K562 (cell line): Measurements from ENCODE around the gene VIPR2. TPM values are rescaled to one million over a fixed set of nuclear protein-coding genes. Genes with fewer than 3 reads are reported as not detected.

Experiments
- ATAC-seq: fragments of 200-7000 bp; cut with Tn5 transposase; 3 replicates; pipeline ENCODE4 v1.9.1; 2020; ENCODE audit warnings: moderate library complexity
- BruUV-seq: library from RNA; stranded (reverse); fragments of 400-500 nt; replicated peaks from 2 replicates; lab custom pipeline; 2021; lab: Mats Ljungman, UMichigan
- CTCF ChIA-PET: fragments of 300-600 bp; formaldehyde crosslinking; extraction: SDS; loops from one replicate; lab custom pipeline; 2021; ENCODE audit warnings: low intra/inter-chr PET ratio; lab: Yijun Ruan, JAX
- POLR2A ChIA-PET: fragments of 300-600, 350-650 bp; sonication (Branson Sonifier 250); formaldehyde crosslinking; extraction: SDS; loops from one replicate; lab custom pipeline; 2021; ENCODE audit warnings: antibody characterized with exemption, inconsistent platforms; lab: Yijun Ruan, JAX
- DNase-seq, 4 experiments: peaks; one replicate each; pipeline versions ENCODE4 v3.0.0 to v3.0.0-alpha.2; 2011 to 2018; ENCODE audit warnings: low spot score in 3 of 4, mixed read lengths in 3 of 4; ENCODE audit errors: extremely low read depth in 1 of 4
- FAIRE-seq: peaks from 2 replicates; lab custom pipeline; 2011; peaks lifted over from hg19 to GRCh38; lab: Jason Lieb, UNC
- H2AFZ ChIP-seq: 2 replicates; pipeline ENCODE4 v1.6.0; 2011; ENCODE audit warnings: low read depth, low read length, control low read depth, inconsistent platforms
- H3K27ac ChIP-seq: fragments of 200-600 bp; 3 replicates; pipeline ENCODE4 v1.8.0; 2011; ENCODE audit warnings: low read depth, mild to moderate bottlenecking, control low read depth, inconsistent platforms, low read length, moderate library complexity, mixed read lengths; ENCODE audit errors: extremely low read depth
- H3K27me3 ChIP-seq, 2 experiments: fragments of 300-600 bp in 1 of 2; 2 replicates in 1 of 2; 3 replicates in 1 of 2; pipeline versions ENCODE4 v1.6.0 to v1.8.0; 2011; ENCODE audit warnings: inconsistent platforms in 2 of 2, low read length in 2 of 2, mild to moderate bottlenecking in 1 of 2, mixed read lengths in 1 of 2, moderate library complexity in 1 of 2; ENCODE audit not compliant: control insufficient read depth in 2 of 2, insufficient read depth in 2 of 2
- H3K36me3 ChIP-seq: fragments of 300-600 bp; 3 replicates; pipeline ENCODE4 v1.8.0; 2011; ENCODE audit warnings: mild to moderate bottlenecking, low read length, inconsistent platforms; ENCODE audit not compliant: control insufficient read depth, insufficient read depth
- H3K4me1 ChIP-seq, 2 experiments: fragments of 200-600 bp in 1 of 2; replicated peaks in 1 of 2; 2 replicates in 1 of 2; 3 replicates in 1 of 2; pipeline versions ENCODE4 v1.5.1 to v1.8.0; 2011; ENCODE audit warnings: inconsistent platforms in 2 of 2, low read length in 2 of 2, mild to moderate bottlenecking in 1 of 2, mixed read lengths in 1 of 2, moderate library complexity in 1 of 2; ENCODE audit not compliant: control insufficient read depth in 2 of 2, insufficient read depth in 2 of 2
- H3K4me2 ChIP-seq: 2 replicates; pipeline ENCODE4 v1.6.1; 2011; ENCODE audit warnings: low read length, control low read depth, inconsistent platforms, mixed read lengths; ENCODE audit not compliant: insufficient read depth
- H3K4me3 ChIP-seq: fragments of 200-600 bp; sonication (generic), shearing (Covaris generic); 2 replicates; pipeline ENCODE4 v1.5.1; 2016; ENCODE audit warnings: control low read depth, inconsistent platforms
- H3K79me2 ChIP-seq: fragments of 200-600 bp; 3 replicates; pipeline ENCODE4 v1.8.0; 2011; ENCODE audit warnings: low read length, inconsistent platforms; ENCODE audit not compliant: control insufficient read depth, insufficient read depth
- H3K9ac ChIP-seq, 2 experiments: 2 replicates each; pipeline versions ENCODE4 v1.6.0 to v1.6.1; 2011; ENCODE audit warnings: low read depth in 2 of 2, low read length in 2 of 2, control low read depth in 1 of 2, inconsistent platforms in 1 of 2, mild to moderate bottlenecking in 1 of 2, mixed read lengths in 1 of 2; ENCODE audit not compliant: insufficient read depth in 1 of 2
- H3K9me1 ChIP-seq: one replicate; pipeline ENCODE4 v1.6.0; 2011; ENCODE audit warnings: inconsistent platforms, mild to moderate bottlenecking, low read length, moderate library complexity; ENCODE audit not compliant: control insufficient read depth, insufficient read depth
- H3K9me3 ChIP-seq: replicated peaks from 2 replicates; pipeline ENCODE4 v1.5.1; 2011; ENCODE audit warnings: low read depth, low read length, inconsistent platforms; ENCODE audit not compliant: control insufficient read depth, insufficient read depth
- H4K20me1 ChIP-seq: replicated peaks from 2 replicates; pipeline ENCODE4 v1.6.1; 2011; ENCODE audit warnings: low read length, inconsistent platforms, mixed read lengths; ENCODE audit not compliant: control insufficient read depth, insufficient read depth
- HNRNPUL1 ChIP-seq: fragments of 200-400 bp; formaldehyde crosslinking; IDR thresholded peaks from 2 replicates; pipeline ENCODE4 v1.6.1; 2017; ENCODE audit warnings: low read length
- NBN ChIP-seq: fragments of 450-650 bp; IDR thresholded peaks from 2 replicates; pipeline ENCODE4 v1.6.1; 2016; ENCODE audit warnings: low read depth, mild to moderate bottlenecking
- NFIC ChIP-seq: fragments of 450-650 bp; IDR thresholded peaks from 2 replicates; pipeline ENCODE4 v1.6.1; 2017; ENCODE audit warnings: mild to moderate bottlenecking, inconsistent platforms
- PTRF ChIP-seq: fragments of 450-650 bp; IDR thresholded peaks from 2 replicates; pipeline ENCODE4 v1.6.1; 2016; ENCODE audit warnings: mild to moderate bottlenecking, missing genetic modification characterization, missing compliant biosample characterization
- RBM14 ChIP-seq: fragments of 200-400 bp; formaldehyde crosslinking; IDR thresholded peaks from 2 replicates; pipeline ENCODE4 v1.6.1; 2018; ENCODE audit warnings: low read depth, mild to moderate bottlenecking, low read length, moderate library complexity, borderline replicate concordance; ENCODE audit not compliant: insufficient read depth
- SLC30A9 ChIP-seq: fragments of 250-450 bp; sonication (Bioruptor Pico); IDR thresholded peaks from 2 replicates; pipeline ENCODE4 v1.8.0; 2022; ENCODE audit warnings: mild to moderate bottlenecking, moderate library complexity
- SMAD1 ChIP-seq: fragments of 150-350 bp; IDR thresholded peaks from 2 replicates; pipeline ENCODE4 v1.6.1; 2014; ENCODE audit warnings: low read length, low read depth; ENCODE audit not compliant: partially characterized antibody
- UBTF ChIP-seq, 2 experiments: IDR thresholded peaks; 2 replicates each; pipeline ENCODE4 v1.6.1; 2012; ENCODE audit warnings: improper control_type of control experiment in 2 of 2, low read depth in 2 of 2, low read length in 2 of 2, borderline replicate concordance in 1 of 2
- ZNF184 ChIP-seq: sonication (generic); formaldehyde crosslinking; IDR thresholded peaks from 2 replicates; pipeline ENCODE4 v1.5.0; 2020; ENCODE audit warnings: missing genetic modification reagents
- ZNF316 ChIP-seq: fragments of 450-650 bp; IDR thresholded peaks from 2 replicates; pipeline ENCODE4 v1.6.1; 2016
- WGBS: fragments of 100-300 bp; shearing (Covaris generic); methylation state at CpG from one replicate; pipeline ENCODE4 v1.1.6; 2016; ENCODE audit warnings: low coverage, mixed read lengths; ENCODE audit not compliant: insufficient coverage; ENCODE audit errors: missing lambda C conversion rate; 5-methylcytosine and 5-hydroxymethylcytosine counted together
- in situ Hi-C: fragments of 300-500 bp; cut with MboI; formaldehyde crosslinking; loops from 4 replicates; pipeline ENCODE4 v1.15.0; 2018; ENCODE audit warnings: inconsistent platforms, mixed read lengths
- intact Hi-C: fragments of 100-400 bp; cut with micrococcal nuclease; formaldehyde crosslinking; loops from 2 replicates; pipeline ENCODE4 v1.14.2; 2022
- polyA plus RNA-seq, 8 experiments: library from polyadenylated mRNA; depleted of rRNA in 4 of 8; stranded (reverse) in 5 of 8; unstranded in 3 of 8; fragments of >200 nt; fragmentation: Nextera tagmentation in 2 of 8; fragmentation: Illumina TruSeq in 1 of 8; extraction: Ambion mirVana in 2 of 8; extraction: Trizol in 1 of 8; gene quantifications; 2 replicates each; pipeline versions ENCODE4 v1.2.1 to v1.2.3, GENCODE V29; 2011 to 2014; ENCODE audit warnings: inconsistent platforms in 1 of 8, missing spikeins in 1 of 8
- total RNA-seq, 7 experiments: library from RNA; depleted of rRNA in 6 of 7; stranded (reverse); fragments of >200 nt in 6 of 7; fragmentation: Illumina TruSeq in 2 of 7; extraction: Trizol in 2 of 7; gene quantifications; 2 replicates each; pipeline versions ENCODE4 v1.2.1 to v1.2.3, GENCODE V29; 2011 to 2021; ENCODE audit warnings: low replicate concordance in 1 of 7

The VIPR2 gene
- total and polyA plus RNA-seq, 9 of the 15 experiments (the other 6 are each of a cell fraction or from before 2014, with no cell fraction given) = 0.04 TPM; not detected in 8

GRCh38 chr7:159148430-159149395, 4.0 kb upstream of the VIPR2 start:
- WGBS = under 1% methylated on average over 17 of the region's 17 CpGs
- Histone ChIP-seq H2AFZ (no peak overlapping the region), H3K79me2 (no peaks in the 10 kb centered on the region), H4K20me1 (no peaks in the 10 kb centered on the region), H3K9me3 (peaks cover 9% of the 10 kb centered on the region), H3K9me1 (no peaks in the 10 kb centered on the region), H3K4me3 (no peak overlapping the region), H3K36me3 (no peaks in the 10 kb centered on the region), H3K9ac (no peak overlapping the region), H3K4me1 (peaks cover 0 to 2% of the 10 kb centered on the region in 2 experiments; a peak in 1 of 5 replicates), H3K27ac (no peak overlapping the region), H3K27me3 (peaks cover 25 to 53% of the 10 kb centered on the region in 2 experiments), H3K4me2 (no peak overlapping the region)
- POLR2A ChIA-PET = no interaction called here
- in situ Hi-C loops (no loop called here), intact Hi-C loops (no loop called here)
- no peak for DNase-seq
- CTCF ChIA-PET = no interaction called here
- no TSS peak for BruUV-seq
- FAIRE-seq = no peak
- no peak for ATAC-seq
- TF ChIP-seq RBM14 (no peak), NBN (no peak), UBTF (IDR thresholded peaks at IDR 0.05; ENCODE audit: borderline replicate concordance in 1 of 2, low read depth in 2 of 2, low read length in 2 of 2) (no peak), NFIC (no peak), ZNF316 (no peak), PTRF (tag) (no peak), ZNF184 (CRISPR knock-in tag) (no peak), SLC30A9 (CRISPR knock-in tag) (no peak), SMAD1 (no peak), HNRNPUL1 (no peak)
